ENCODE data around the gene NCOR2.

DNA sequence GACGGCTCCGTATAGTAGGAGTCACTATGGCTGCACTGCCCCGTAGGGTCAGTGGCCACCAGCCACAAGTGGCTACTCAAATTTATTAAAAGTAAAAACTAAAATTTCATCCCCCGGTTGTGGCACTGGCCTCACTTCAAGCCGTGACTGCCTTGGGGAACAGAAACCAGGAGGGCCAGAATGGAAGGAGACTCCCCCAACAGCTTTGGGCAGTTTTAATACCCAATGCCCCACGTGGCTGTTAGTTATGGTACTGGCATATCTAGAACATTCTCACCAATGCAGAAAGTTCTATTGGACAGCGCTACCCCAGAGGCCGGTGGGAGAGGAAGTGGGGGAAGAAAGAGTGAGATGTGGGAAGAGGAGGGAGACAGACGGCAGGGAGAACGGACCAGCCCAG, 6.2 kb downstream of the NCOR2 start:
- TF ChIP-seq, protein P1, sequence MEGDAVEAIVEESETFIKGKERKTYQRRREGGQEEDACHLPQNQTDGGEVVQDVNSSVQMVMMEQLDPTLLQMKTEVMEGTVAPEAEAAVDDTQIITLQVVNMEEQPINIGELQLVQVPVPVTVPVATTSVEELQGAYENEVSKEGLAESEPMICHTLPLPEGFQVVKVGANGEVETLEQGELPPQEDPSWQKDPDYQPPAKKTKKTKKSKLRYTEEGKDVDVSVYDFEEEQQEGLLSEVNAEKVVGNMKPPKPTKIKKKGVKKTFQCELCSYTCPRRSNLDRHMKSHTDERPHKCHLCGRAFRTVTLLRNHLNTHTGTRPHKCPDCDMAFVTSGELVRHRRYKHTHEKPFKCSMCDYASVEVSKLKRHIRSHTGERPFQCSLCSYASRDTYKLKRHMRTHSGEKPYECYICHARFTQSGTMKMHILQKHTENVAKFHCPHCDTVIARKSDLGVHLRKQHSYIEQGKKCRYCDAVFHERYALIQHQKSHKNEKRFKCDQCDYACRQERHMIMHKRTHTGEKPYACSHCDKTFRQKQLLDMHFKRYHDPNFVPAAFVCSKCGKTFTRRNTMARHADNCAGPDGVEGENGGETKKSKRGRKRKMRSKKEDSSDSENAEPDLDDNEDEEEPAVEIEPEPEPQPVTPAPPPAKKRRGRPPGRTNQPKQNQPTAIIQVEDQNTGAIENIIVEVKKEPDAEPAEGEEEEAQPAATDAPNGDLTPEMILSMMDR (IDR thresholded peaks at IDR 0.05) = no peak
- no peak for TF ChIP-seq POLR2A (IDR thresholded peaks at IDR 0.05)
